Spleen (tissue), 11 donors: Measurements from ENCODE around the gene GSPT1. TPM values are rescaled to one million over a fixed set of nuclear protein-coding genes. Genes with fewer than 3 reads are reported as not detected.

ENCODE experiments used
- DNase-seq: peaks from one replicate; pipeline ENCODE4 v3.0.0-alpha.2; 2020
- H3K27ac ChIP-seq, 8 donors: fragments of 200-600 bp; sonication (generic) in 7 of 8; 1 replicate in 4 of 8; 2 replicates in 4 of 8; pipeline versions ENCODE4 v1.5.0 to v1.8.0; 2016 to 2021; ENCODE audit warnings: inconsistent platforms in 4 of 8, mild to moderate bottlenecking in 4 of 8, moderate library complexity in 1 of 8
- H3K27me3 ChIP-seq, 7 donors: fragments of 200-600 bp; sonication (generic) in 6 of 7; replicated peaks in 1 of 7; 1 replicate in 4 of 7; 2 replicates in 3 of 7; pipeline versions ENCODE4 v1.5.0 to v1.8.0; 2016 to 2021; ENCODE audit warnings: inconsistent platforms in 3 of 7, mild to moderate bottlenecking in 1 of 7
- H3K36me3 ChIP-seq, 6 donors: fragments of 200-600 bp; sonication (generic) in 5 of 6; 1 replicate in 4 of 6; 2 replicates in 2 of 6; pipeline versions ENCODE4 v1.5.0 to v1.8.0; 2016 to 2021; ENCODE audit warnings: inconsistent platforms in 2 of 6
- H3K4me1 ChIP-seq, 6 donors: fragments of 200-600 bp; sonication (generic) in 5 of 6; 1 replicate in 3 of 6; 2 replicates in 3 of 6; pipeline versions ENCODE4 v1.5.0 to v1.8.0; 2016 to 2021; ENCODE audit warnings: inconsistent platforms in 3 of 6
- H3K4me3 ChIP-seq, 8 donors: fragments of 200-600 bp; sonication (generic) in 7 of 8; 1 replicate in 4 of 8; 2 replicates in 4 of 8; pipeline versions ENCODE4 v1.5.0 to v1.8.0; 2016 to 2021; ENCODE audit warnings: inconsistent platforms in 4 of 8, mild to moderate bottlenecking in 4 of 8, moderate library complexity in 2 of 8
- H3K9me3 ChIP-seq, 8 donors: fragments of 200-600 bp; sonication (generic) in 7 of 8; 1 replicate in 4 of 8; 2 replicates in 4 of 8; pipeline versions ENCODE4 v1.5.0 to v1.8.0; 2016 to 2021; ENCODE audit warnings: inconsistent platforms in 4 of 8
- CTCF ChIP-seq, 11 experiments: fragments of 200-600 bp in 7 of 11; fragments of 450-650 bp in 4 of 11; sonication (generic) in 4 of 11; IDR thresholded peaks in 8 of 11; conservative IDR thresholded peaks in 3 of 11; 1 replicate in 7 of 11; 2 replicates in 4 of 11; pipeline versions ENCODE4 v1.4.0 to v1.8.0; 2016 to 2021; ENCODE audit warnings: antibody characterized with exemption in 11 of 11, inconsistent platforms in 4 of 11, mild to moderate bottlenecking in 1 of 11
- POLR2A ChIP-seq, 3 donors: fragments of 450-650 bp; IDR thresholded peaks; one replicate each; pipeline ENCODE4 v1.5.1; 2017; ENCODE audit warnings: antibody characterized with exemption in 3 of 3, mild to moderate bottlenecking in 1 of 3
- POLR2AphosphoS5 ChIP-seq, 3 donors: sonication (generic); formaldehyde crosslinking; IDR thresholded peaks; one replicate each; pipeline ENCODE4 v1.5.1; 2017; ENCODE audit warnings: antibody characterized with exemption in 3 of 3
- WGBS, 5 donors: extraction: QIAGEN DNeasy Blood & Tissue Kit in 3 of 5; methylation state at CpG; one replicate each; pipeline versions ENCODE4 v1.1.5 to v1.1.7; 2013 to 2018; 5-methylcytosine and 5-hydroxymethylcytosine counted together
- intact Hi-C: fragments of 100-400 bp; cut with DNase I; formaldehyde crosslinking; loops from one replicate; pipeline ENCODE4 v1.15.0; 2023; ENCODE audit warnings: low total_unique reads
- polyA plus RNA-seq, 3 donors: library from polyadenylated mRNA; stranded (reverse); fragments of 200-250 nt; gene quantifications; one replicate each; pipeline ENCODE4 v1.2.1, GENCODE V29; 2013
- total RNA-seq, 7 donors: library from RNA; depleted of rRNA in 3 of 7; stranded (reverse); fragments of >200 nt in 3 of 7; fragmentation: NEBNext Ultra II Directional in 4 of 7; extraction: Animal tissue kit (Norgen Biotek cat#: 25700) in 4 of 7; gene quantifications; one replicate each; pipeline versions ENCODE4 v1.1.0 to v1.2.1, GENCODE V29; 2016 to 2021
- donor health status: healthy with polysubstance abuse.
- donor health status: DM: no; HTN: no; CAD: no; lungs with moderate emphysema.
- donor health status: DM: no; HTN: no; CAD: no.
- donor health status: Bipolar disorder and iron deficiency.
- donor health status: healthy.
- donor health status: DM: no; HTN: no; CAD: no.
- donor health status: DM: yes; HTN: yes; CAD: no.

The GSPT1 gene
- total and polyA plus RNA-seq, 10 donors, result 17.1 to 123 (median 62.3) TPM

GRCh38 chr16:11868412-11868980 is 47.3 kb downstream of the GSPT1 start:
- Histone ChIP-seq H3K4me3 (no peak overlapping the region), H3K36me3 (peaks cover 0 to 59% (median 29%) of the 10 kb centered on the region in 6 donors), H3K27ac (no peak overlapping the region), H3K4me1 (peaks cover 0 to 18% (median 0%) of the 10 kb centered on the region in 6 donors), H3K9me3 (no peaks in the 10 kb centered on the region), H3K27me3 (no peaks in the 10 kb centered on the region)
- WGBS, 5 donors, result 69 to 84% (median 76%) methylated on average over 2 of the region's 2 CpGs
- intact Hi-C loops, result no loop called here
- no peak for DNase-seq
- TF ChIP-seq POLR2AphosphoS5 (IDR thresholded peaks at IDR 0.05) (peak in 1 of 3 donors; percentile 24), CTCF (IDR thresholded peaks at IDR 0.05 in 8 of 11, conservative IDR thresholded peaks at IDR 0.05 in 3 of 11) (no peak), POLR2A (IDR thresholded peaks at IDR 0.05) (no peak)

- H3K36me3 ChIP-seq, result peaks cover 0 to 2% (median 0%) of the 10 kb centered on the region in 6 donors
- TF ChIP-seq POLR2AphosphoS5 (IDR thresholded peaks at IDR 0.05), result no peak
- no peak for TF ChIP-seq CTCF (IDR thresholded peaks at IDR 0.05 in 8 of 11, conservative IDR thresholded peaks at IDR 0.05 in 3 of 11)
- no peak for TF ChIP-seq POLR2A (IDR thresholded peaks at IDR 0.05)
- intact Hi-C loops, result no loop called here
- DNase-seq, result no peak
- no peaks in the 10 kb centered on the region for H3K27me3 ChIP-seq
- no peak overlapping the region for H3K4me3 ChIP-seq
- H3K4me1 ChIP-seq, result peaks cover 0 to 7% (median 0%) of the 10 kb centered on the region in 6 donors
- no peak overlapping the region for H3K27ac ChIP-seq
- no peaks in the 10 kb centered on the region for H3K9me3 ChIP-seq
- WGBS, 5 donors, result 90 to 97% (median 92%) methylated on average over 2 of the region's 2 CpGs
Measured at GRCh38 chr16:11862489-11862888, 53.3 kb downstream of the GSPT1 start.

GRCh38 chr16:11857161-11857560 is 58.6 kb downstream of the GSPT1 start:
- Histone ChIP-seq H3K27me3 (no peaks in the 10 kb centered on the region), H3K27ac (no peak overlapping the region), H3K4me1 (peaks cover 7 to 34% (median 23%) of the 10 kb centered on the region in 6 donors), H3K9me3 (no peaks in the 10 kb centered on the region), H3K4me3 (no peak overlapping the region), H3K36me3 (peaks cover 0 to 5% (median 0%) of the 10 kb centered on the region in 6 donors)
- 71 to 96% (median 80%) methylated on average over 4 of the region's 4 CpGs for WGBS, 5 donors
- intact Hi-C loops, result loop anchor here (10.0 kb wide), 1 partner anchor 208 kb away; no protein-coding TSS in a partner anchor
- no peak for TF ChIP-seq POLR2A (IDR thresholded peaks at IDR 0.05)
- TF ChIP-seq CTCF (IDR thresholded peaks at IDR 0.05 in 8 of 11, conservative IDR thresholded peaks at IDR 0.05 in 3 of 11), result no peak
- no peak for TF ChIP-seq POLR2AphosphoS5 (IDR thresholded peaks at IDR 0.05)
- DNase-seq, result no peak

GRCh38 chr16:11852092-11852809 is 63.5 kb downstream of the GSPT1 start:
- intact Hi-C loops, result loop anchor here (10.0 kb wide), 1 partner anchor 213 kb away; no protein-coding TSS in a partner anchor
- Histone ChIP-seq H3K27ac (peak overlapping the region; percentile 80 to 94 (median 88)), H3K27me3 (no peaks in the 10 kb centered on the region), H3K9me3 (no peaks in the 10 kb centered on the region), H3K36me3 (peaks cover 0 to 31% (median 22%) of the 10 kb centered on the region in 6 donors), H3K4me1 (peaks cover 16 to 69% (median 57%) of the 10 kb centered on the region in 6 donors), H3K4me3 (peak overlapping the region; percentile 81 to 99 (median 96))
- no peak for DNase-seq
- 45 to 58% (median 52%) methylated on average over 33 of the region's 33 CpGs for WGBS, 5 donors
- no peak for TF ChIP-seq POLR2AphosphoS5 (IDR thresholded peaks at IDR 0.05)
- no peak for TF ChIP-seq CTCF (IDR thresholded peaks at IDR 0.05 in 8 of 11, conservative IDR thresholded peaks at IDR 0.05 in 3 of 11)
- TF ChIP-seq POLR2A (IDR thresholded peaks at IDR 0.05), result no peak
